Heart left ventricle (tissue), 16 donors: ENCODE results near the gene FER1L5. TPM values are rescaled to one million over a fixed set of nuclear protein-coding genes. Genes with fewer than 3 reads are reported as not detected.

ENCODE experiments used
- ATAC-seq, 4 donors: fragments of 200-7000 bp; cut with Tn5 transposase; one replicate each; pipeline ENCODE4 v1.9.1; 2020 to 2022; ENCODE audit warnings: moderate library complexity in 4 of 4, mild to moderate bottlenecking in 3 of 4, moderate number of reproducible peaks in 1 of 4
- DNase-seq, 5 donors: peaks; one replicate each; pipeline ENCODE4 v3.0.0-alpha.2; 2020
- H3K27ac ChIP-seq, 12 donors: fragments of 200-600 bp; sonication (generic) in 4 of 12; one replicate each; pipeline versions ENCODE4 v1.5.0 to v1.8.0; 2016 to 2022; ENCODE audit warnings: mild to moderate bottlenecking in 2 of 12
- H3K27me3 ChIP-seq, 9 donors: fragments of 200-600 bp; sonication (generic) in 2 of 9; one replicate each; pipeline versions ENCODE4 v1.5.1 to v1.8.0; 2016 to 2022; ENCODE audit warnings: mild to moderate bottlenecking in 3 of 9
- H3K36me3 ChIP-seq, 9 donors: fragments of 200-600 bp; sonication (generic) in 2 of 9; one replicate each; pipeline versions ENCODE4 v1.5.0 to v1.8.0; 2018 to 2022; ENCODE audit warnings: mild to moderate bottlenecking in 2 of 9
- H3K4me1 ChIP-seq, 12 donors: fragments of 200-600 bp; sonication (generic) in 4 of 12; one replicate each; pipeline versions ENCODE4 v1.5.0 to v1.8.0; 2016 to 2022; ENCODE audit warnings: mild to moderate bottlenecking in 3 of 12
- H3K4me3 ChIP-seq, 12 donors: fragments of 200-600 bp; sonication (generic) in 4 of 12; one replicate each; pipeline versions ENCODE4 v1.5.0 to v1.8.0; 2017 to 2022; ENCODE audit warnings: mild to moderate bottlenecking in 9 of 12, moderate library complexity in 4 of 12
- H3K9me3 ChIP-seq, 12 donors: fragments of 200-600 bp; sonication (generic) in 4 of 12; one replicate each; pipeline versions ENCODE4 v1.5.0 to v1.8.0; 2016 to 2022; ENCODE audit warnings: mild to moderate bottlenecking in 1 of 12
- POLR2A ChIP-seq, 2 donors: fragments of 450-650 bp; IDR thresholded peaks; one replicate each; pipeline ENCODE4 v1.6.1; 2017; ENCODE audit warnings: antibody characterized with exemption in 2 of 2, mild to moderate bottlenecking in 2 of 2, moderate library complexity in 2 of 2
- WGBS, 4 donors: extraction: QIAGEN DNeasy Blood & Tissue Kit in 2 of 4; methylation state at CpG; one replicate each; pipeline versions ENCODE4 v1.1.5 to v1.1.7; 2013 to 2018; 5-methylcytosine and 5-hydroxymethylcytosine counted together
- intact Hi-C, 10 donors: fragments of 100-400 bp; cut with DNase I; formaldehyde crosslinking; loops; one replicate each; pipeline versions ENCODE4 v1.11.1 to v1.14.2; 2022
- polyA plus RNA-seq, 2 donors: library from polyadenylated mRNA; stranded (reverse); fragments of 200-250 nt; gene quantifications; one replicate each; pipeline ENCODE4 v1.2.3, GENCODE V29; 2013
- total RNA-seq, 9 donors: library from RNA; depleted of rRNA in 2 of 9; stranded (reverse); fragments of >200 nt in 2 of 9; fragmentation: NEBNext Ultra II Directional in 3 of 9; extraction: Animal tissue kit (Norgen Biotek cat#: 25700) in 3 of 9; gene quantifications; one replicate each; pipeline versions ENCODE4 v1.1.0 to v1.2.4, GENCODE V29; 2016 to 2023
- TF ChIP-seq, protein P1 (sequence below), 12 donors: fragments of 200-600 bp; sonication (generic) in 4 of 12; IDR thresholded peaks; one replicate each; pipeline versions ENCODE4 v1.5.0 to v1.8.0; 2018 to 2022; ENCODE audit warnings: antibody characterized with exemption in 12 of 12, mild to moderate bottlenecking in 5 of 12
- donor health status: ischemic (EF 13 %, LVEDD 7.1; RV severe dilation, severe dysfunction).
- donor health status: healthy with polysubstance abuse.
- donor health status: DM: no; HTN: yes; CAD: no.
- donor health status: DM: no; HTN: no; CAD: no.
- donor health status: ischemic (EF 25% LVEDD 6.9; RV normal size, moderate dysfunction).
- donor health status: ischemic (EF 25% LVEDD 5.7; RV mildly dilated, moderate dysfunction).
- donor health status: healthy.
- donor health status: DM: yes; HTN: yes; CAD: no.
- donor health status: ischemic (EF 35%, LVEDD 5.7; RV mildly dilated, moderate dysfunction).
- donor health status: nonischemic (EF 11% LVEDD 7.7; RV severe dilation, severe dysfunction).
- donor health status: DM: yes; HTN: yes; CAD: no.
- donor health status: PGD.
- donor health status: ischemic (EF 29% LVEDD 5.4; RV normal size, mild dysfunction).
- donor health status: nonischemic (EF 23%, LVEDD 6.1; RV moderate dilation, normal function).

The FER1L5 gene
- total and polyA plus RNA-seq, 11 donors = 0.01 to 0.15 (median 0.07) TPM; not detected in 7

DNA sequence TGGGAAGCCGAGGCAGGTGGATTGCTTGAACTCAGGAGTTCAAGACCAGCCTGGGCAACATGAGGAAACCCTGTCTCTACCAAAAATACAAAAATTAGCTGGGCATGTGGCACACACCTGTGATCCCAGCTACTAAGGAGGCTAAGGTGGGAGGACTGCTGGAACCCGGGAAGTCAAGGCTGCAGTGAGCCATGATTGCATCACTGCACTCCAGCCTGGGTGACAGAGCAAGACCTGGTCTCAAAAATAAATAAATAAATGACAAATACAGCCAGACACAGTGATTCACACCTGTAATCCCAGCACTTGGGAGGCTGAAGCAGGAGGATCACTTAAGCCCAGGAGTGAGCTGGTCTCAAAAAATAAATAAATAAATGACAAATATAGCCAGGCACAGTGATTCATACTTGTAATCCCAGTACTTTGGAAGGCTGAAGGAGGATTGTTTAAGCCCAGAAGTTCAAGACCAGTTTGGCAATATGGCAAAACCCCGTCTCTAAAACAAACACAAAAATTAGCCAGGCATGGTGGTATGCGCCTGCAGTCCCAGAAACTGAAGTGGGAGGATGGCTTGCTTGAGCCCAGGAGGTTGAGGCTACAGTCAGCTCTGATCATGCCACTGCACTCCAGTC is 10.6 kb upstream of the FER1L5 start:
- Histone ChIP-seq H3K36me3 (peaks cover 0 to 84% (median 73%) of the 10 kb centered on the region in 9 donors), H3K9me3 (no peaks in the 10 kb centered on the region), H3K4me3 (no peak overlapping the region), H3K27ac (no peak overlapping the region), H3K4me1 (peaks cover 0 to 62% (median 41%) of the 10 kb centered on the region in 12 donors), H3K27me3 (no peaks in the 10 kb centered on the region)
- no peak for TF ChIP-seq POLR2A (IDR thresholded peaks at IDR 0.05)
- TF ChIP-seq, protein P1, sequence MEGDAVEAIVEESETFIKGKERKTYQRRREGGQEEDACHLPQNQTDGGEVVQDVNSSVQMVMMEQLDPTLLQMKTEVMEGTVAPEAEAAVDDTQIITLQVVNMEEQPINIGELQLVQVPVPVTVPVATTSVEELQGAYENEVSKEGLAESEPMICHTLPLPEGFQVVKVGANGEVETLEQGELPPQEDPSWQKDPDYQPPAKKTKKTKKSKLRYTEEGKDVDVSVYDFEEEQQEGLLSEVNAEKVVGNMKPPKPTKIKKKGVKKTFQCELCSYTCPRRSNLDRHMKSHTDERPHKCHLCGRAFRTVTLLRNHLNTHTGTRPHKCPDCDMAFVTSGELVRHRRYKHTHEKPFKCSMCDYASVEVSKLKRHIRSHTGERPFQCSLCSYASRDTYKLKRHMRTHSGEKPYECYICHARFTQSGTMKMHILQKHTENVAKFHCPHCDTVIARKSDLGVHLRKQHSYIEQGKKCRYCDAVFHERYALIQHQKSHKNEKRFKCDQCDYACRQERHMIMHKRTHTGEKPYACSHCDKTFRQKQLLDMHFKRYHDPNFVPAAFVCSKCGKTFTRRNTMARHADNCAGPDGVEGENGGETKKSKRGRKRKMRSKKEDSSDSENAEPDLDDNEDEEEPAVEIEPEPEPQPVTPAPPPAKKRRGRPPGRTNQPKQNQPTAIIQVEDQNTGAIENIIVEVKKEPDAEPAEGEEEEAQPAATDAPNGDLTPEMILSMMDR (IDR thresholded peaks at IDR 0.05) = no peak
- DNase-seq = no peak
- no peak for ATAC-seq
- WGBS, 4 donors = 85 to 92% (median 88%) methylated on average over 4 of the region's 4 CpGs
- intact Hi-C loops = loop anchor here in 6 of 10 donors (10.0 kb wide), 3 partner anchors 103 to 183 kb away; partner anchors contain the start of genes CNNM3 (in 1 of the 6) and CNNM4 (in 1 of the 6)

- Histone ChIP-seq H3K36me3 (peaks cover 0 to 67% (median 57%) of the 10 kb centered on the region in 9 donors), H3K4me1 (peaks cover 0 to 61% (median 46%) of the 10 kb centered on the region in 12 donors), H3K27ac (no peak overlapping the region), H3K9me3 (no peaks in the 10 kb centered on the region), H3K4me3 (no peak overlapping the region), H3K27me3 (no peaks in the 10 kb centered on the region)
- WGBS, 4 donors = 75 to 85% (median 82%) methylated on average over 9 of the region's 9 CpGs
- ATAC-seq (no peak), DNase-seq (no peak)
- intact Hi-C loops = loop anchor here in 6 of 10 donors (10.0 kb wide), 3 partner anchors 101 to 181 kb away; partner anchors contain the start of genes CNNM3 (in 1 of the 6) and CNNM4 (in 1 of the 6)
- TF ChIP-seq POLR2A (IDR thresholded peaks at IDR 0.05) = no peak
Observed at GRCh38 chr2:96633641-96634040, 8.9 kb upstream of the FER1L5 start.

GRCh38 chr2:96636551-96637171 is 5.9 kb upstream of the FER1L5 start:
- peak; percentile 4 to 27 (median 6) for ATAC-seq
- 29 to 44% (median 36%) methylated on average over 14 of the region's 14 CpGs for WGBS, 4 donors
- intact Hi-C loops = loop anchor here in 9 of 10 donors (5.0 to 10.0 kb wide), 8 partner anchors 98 to 326 kb away; partner anchors contain the start of genes ARID5A (in 2 of the 9), CNNM4 (in 2 of the 9), CNNM3 (in 1 of the 9) and LMAN2L (in 1 of the 9)
- TF ChIP-seq POLR2A (IDR thresholded peaks at IDR 0.05) = no peak
- TF ChIP-seq, protein P1 (IDR thresholded peaks at IDR 0.05) = no peak
- H3K36me3 ChIP-seq = peaks cover 0 to 37% (median 27%) of the 10 kb centered on the region in 9 donors
- peak in 3 of 5 donors; percentile 27 to 41 (median 28) for DNase-seq
- peak overlapping the region; percentile 86 to 99 (median 95) for H3K27ac ChIP-seq
- peaks cover 0 to 49% (median 38%) of the 10 kb centered on the region in 12 donors for H3K4me1 ChIP-seq
- no peaks in the 10 kb centered on the region for H3K9me3 ChIP-seq
- H3K4me3 ChIP-seq = peak overlapping the region; percentile 21 to 91 (median 71)
- no peaks in the 10 kb centered on the region for H3K27me3 ChIP-seq

- WGBS, 4 donors = 1 to 2% (median 1%) methylated on average over 30 to 50 of the region's 50 CpGs
- intact Hi-C loops = loop anchor here in 9 of 10 donors (1.0 to 10.0 kb wide), 9 partner anchors 97 to 325 kb away; partner anchors contain the start of genes CNNM4 (in 3 of the 9), ARID5A (in 2 of the 9), CNNM3 (in 1 of the 9) and LMAN2L (in 1 of the 9)
Observed at GRCh38 chr2:96637385-96638143, 5.0 kb upstream of the FER1L5 start.

More at GRCh38 chr2:96637385-96638143, 5.0 kb upstream of the FER1L5 start:
- ATAC-seq (peak; percentile 78 to 95 (median 92)), DNase-seq (peak; percentile 90 to 94 (median 93))
- peak overlapping the region; percentile 21 to 91 (median 71) for H3K4me3 ChIP-seq
- peaks cover 0 to 40% (median 33%) of the 10 kb centered on the region in 12 donors for H3K4me1 ChIP-seq
- H3K36me3 ChIP-seq = peaks cover 0 to 28% (median 19%) of the 10 kb centered on the region in 9 donors
- H3K27me3 ChIP-seq = no peaks in the 10 kb centered on the region
- H3K9me3 ChIP-seq = no peaks in the 10 kb centered on the region
- TF ChIP-seq, protein P1 (IDR thresholded peaks at IDR 0.05) = no peak
- peak in 1 of 2 donors; percentile 61 for TF ChIP-seq POLR2A (IDR thresholded peaks at IDR 0.05)
- H3K27ac ChIP-seq = peak overlapping the region; percentile 86 to 99 (median 95)
